OCI-LY7 (cell line): ENCODE results near the gene CCDC142.

ENCODE experiments used
- CTCF ChIP-seq: fragments of 200-600 bp; sonication (generic); conservative IDR thresholded peaks from 2 replicates; pipeline ENCODE4 v1.5.1; 2014; ENCODE audit warnings: mild to moderate bottlenecking, antibody characterized with exemption, low read length, moderate library complexity, mixed read lengths
- EZH2phosphoT487 ChIP-seq: fragments of 200-600 bp; sonication (generic); IDR thresholded peaks from 2 replicates; pipeline ENCODE4 v1.6.1; 2018; ENCODE audit warnings: low read depth, borderline replicate concordance, mild to moderate bottlenecking, mixed run types, antibody characterized with exemption, low read length, moderate library complexity, mixed read lengths

DNA sequence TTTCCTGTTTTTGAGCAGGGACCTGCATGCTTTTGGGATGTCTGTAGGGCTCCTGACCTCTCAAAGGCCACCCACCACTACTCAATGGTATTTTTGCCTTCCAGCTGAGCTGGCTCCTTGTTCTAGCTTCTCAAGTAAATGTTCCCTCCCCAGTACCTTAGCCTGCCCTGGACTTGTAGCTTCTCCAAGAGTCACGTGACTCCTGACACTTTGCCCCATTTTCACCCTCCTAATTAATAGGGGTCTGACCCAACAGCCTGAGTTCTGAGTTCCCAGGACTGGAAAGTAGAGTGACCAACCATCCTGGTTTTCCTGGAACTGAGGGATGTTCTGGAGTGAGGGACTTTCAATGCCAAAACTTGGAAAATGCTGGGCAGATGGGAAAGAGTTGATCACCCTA, 12.6 kb upstream of the CCDC142 start:
- no peak for TF ChIP-seq CTCF
- TF ChIP-seq EZH2phosphoT487: no peak
